SKM-1 (cell line): Measurements from ENCODE around the gene MEG3.

Experiments
- DNase-seq: peaks from one replicate; lab custom pipeline; 2025; ENCODE audit not compliant: unreplicated experiment; lab: John Stamatoyannopoulos, UW

Gene MEG3

DNA sequence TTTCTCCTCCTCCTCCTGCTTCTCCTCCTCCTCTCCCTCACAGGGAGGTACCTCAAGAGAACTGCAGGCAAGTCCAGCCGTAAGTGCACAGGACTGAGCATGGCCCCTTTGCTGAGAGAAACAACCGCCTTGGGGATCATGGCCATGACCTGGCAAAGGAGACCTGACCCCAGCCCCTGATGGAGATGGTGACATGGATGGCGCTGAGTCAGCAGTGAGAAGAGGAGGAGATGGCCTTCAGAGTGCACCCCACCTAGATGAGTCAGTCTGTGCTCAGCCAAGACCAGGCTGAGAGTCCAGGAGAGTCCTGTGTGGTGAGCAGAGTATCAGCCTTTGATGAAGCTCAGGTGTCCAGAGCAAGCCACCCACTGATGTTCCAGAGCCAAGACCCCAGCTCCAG, 36.4 kb downstream of the MEG3 start:
- no peak for DNase-seq

DNA sequence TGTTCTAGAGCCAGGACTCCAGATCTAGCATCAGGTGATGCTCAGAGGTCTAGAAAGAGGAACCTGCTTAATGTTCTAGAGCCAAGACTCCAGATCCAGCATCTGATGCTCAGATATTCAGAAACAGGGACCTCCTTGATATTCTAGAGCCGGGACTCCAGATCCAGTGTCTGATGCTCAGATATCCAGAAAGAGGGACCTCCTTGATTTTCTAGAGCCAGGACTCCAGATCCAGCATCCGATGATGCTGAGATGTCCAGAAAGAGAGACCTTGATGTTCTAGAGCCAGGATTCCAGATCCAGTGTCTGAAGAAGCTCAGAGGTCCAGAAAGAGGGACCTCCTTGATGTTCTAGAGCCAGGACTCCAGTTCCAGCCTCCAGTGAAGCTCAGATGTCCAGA, 36.9 kb downstream of the MEG3 start:
- no peak for DNase-seq

DNA sequence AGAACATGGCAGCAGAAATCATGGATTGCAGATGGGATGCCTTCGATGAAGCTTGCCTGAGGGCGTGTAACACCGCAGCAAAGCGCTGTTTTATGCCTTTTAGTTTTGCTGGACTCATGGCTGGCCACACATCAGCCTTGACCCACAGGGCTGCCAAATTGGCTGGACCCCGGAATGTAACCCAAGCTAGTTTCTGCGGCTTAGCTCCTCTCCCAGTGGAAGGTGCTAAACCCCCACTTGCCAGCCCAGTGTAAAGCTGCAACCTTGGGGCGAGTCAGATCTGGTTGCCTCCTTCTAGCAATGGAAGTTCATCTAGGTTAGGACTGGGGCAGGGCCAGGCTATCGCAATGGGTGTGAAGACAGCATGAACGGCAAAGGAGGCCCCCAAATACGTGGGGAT, 38.3 kb downstream of the MEG3 start:
- no peak for DNase-seq

DNA sequence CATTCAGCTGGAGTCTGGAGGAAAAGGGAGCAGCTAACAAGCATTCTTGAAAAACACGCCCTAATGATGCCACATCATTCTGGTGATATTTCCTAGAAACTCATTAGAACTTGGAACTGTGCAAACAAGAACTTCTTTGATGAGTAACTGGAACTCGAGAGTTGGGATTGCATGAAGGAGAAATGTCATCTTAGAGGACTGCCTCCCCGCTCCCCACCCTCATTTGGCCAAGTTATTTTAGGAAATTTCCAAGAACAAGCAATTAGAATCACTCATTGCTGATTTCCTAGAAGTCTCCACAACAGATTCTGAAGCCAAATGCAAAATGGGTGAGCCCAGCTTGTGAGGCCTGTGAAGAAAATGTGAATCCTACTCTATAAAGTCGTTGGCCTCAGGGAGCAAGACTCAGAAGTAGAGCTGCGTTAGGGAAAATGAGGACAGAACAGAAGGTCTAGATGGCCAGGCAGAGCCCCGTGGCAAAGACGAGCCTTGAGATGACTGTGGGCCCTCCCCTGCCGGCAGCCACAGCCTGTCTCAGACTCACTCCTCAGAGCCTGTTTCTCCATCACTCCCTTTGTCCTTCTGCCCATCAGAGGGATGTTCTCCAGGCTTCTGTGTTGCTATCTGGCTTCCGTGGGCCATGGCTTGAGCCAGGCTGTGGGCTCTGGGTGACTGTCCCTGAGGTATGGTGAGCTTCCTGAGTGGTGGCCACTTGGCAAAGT, 39.2 kb downstream of the MEG3 start:
- DNase-seq: no peak

DNA sequence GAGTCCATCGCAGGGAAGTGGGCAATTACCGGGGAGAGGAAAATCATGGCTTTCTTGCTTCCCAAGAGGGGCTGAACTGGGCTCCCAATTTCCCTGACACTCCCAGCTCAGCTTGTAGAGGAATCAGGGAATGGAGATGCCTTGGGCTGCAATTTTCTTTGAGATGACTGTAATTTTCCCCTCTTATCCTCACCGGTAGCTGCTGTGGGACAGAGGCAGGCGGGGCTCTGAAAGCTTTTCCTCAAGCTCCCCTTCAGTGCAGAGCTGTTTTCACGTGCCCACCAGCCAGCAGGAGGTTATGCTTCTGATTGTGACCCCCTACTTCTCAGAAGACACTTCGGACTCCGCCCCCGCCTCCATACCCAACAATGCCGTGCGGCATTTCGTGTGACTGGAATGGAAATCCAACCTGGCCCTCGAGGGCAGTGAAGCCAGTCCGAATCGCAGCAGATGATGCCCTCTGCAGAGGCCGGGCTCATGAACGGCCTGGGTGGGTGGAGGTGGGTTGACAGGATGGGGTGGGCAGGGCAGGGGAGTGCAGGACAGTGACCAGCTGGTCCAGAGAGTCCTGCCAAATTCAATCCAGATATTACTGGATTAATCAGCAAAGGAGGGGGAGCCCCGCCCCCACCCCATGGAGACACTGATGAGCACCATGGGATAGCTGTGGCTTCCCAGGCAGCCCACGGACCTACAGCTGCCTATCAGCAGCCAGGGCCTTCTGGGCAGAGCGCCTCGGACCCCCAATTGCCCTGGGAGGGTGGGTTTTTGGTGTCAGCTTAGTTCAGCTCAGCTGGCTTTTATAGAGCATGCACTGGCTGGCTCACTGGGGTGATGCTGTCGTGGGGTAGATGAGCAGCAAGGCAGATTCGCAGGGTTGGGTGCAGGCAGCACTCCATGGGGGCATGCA, 40.0 kb downstream of the MEG3 start:
- DNase-seq: no peak

DNA sequence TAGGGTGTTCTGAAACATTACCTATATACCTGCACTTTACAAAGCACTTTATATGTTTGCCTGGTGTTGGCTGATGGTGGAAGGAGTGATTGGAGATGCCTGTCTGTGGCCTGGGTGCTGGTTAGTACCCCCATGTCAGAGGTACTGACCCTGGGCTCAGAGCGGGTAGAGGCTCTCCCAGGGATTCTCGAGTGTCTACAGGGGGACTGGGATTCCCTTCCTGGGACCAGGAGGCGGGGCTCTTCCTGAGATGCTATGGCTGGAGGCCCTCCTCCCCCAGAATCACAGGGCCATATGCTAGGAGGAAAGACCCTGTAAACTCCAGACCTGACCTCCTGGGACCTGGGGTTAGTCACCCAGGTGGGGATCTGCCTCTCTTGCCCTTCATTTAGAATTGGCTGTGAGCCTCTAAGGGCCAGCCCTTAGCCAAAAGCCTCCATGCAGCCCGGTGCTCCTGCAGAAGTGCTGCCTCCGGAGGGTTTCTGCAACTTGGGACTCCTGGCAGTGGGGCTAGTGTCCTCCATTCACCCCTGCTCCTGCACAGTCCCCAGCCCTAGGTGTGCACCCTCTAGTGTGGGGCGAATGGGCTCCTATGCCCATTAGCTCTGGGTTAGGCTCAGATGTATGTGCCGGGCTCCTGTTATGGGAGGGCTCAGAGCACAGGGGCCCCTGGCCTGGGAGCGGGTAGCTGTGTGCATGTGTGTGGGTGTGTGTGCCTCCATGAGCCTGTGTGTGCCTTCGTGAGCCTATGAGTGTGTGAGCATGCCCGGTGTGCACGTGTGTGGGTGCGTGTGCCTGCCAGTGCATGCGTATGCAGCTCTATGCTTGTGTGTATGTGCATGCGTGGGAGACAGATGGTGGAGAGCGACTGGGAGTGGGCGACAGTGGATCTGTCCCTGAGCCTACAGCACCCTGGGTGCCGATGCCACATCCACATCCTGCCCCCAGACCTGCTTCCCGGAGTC, 41.0 kb downstream of the MEG3 start:
- no peak for DNase-seq

DNA sequence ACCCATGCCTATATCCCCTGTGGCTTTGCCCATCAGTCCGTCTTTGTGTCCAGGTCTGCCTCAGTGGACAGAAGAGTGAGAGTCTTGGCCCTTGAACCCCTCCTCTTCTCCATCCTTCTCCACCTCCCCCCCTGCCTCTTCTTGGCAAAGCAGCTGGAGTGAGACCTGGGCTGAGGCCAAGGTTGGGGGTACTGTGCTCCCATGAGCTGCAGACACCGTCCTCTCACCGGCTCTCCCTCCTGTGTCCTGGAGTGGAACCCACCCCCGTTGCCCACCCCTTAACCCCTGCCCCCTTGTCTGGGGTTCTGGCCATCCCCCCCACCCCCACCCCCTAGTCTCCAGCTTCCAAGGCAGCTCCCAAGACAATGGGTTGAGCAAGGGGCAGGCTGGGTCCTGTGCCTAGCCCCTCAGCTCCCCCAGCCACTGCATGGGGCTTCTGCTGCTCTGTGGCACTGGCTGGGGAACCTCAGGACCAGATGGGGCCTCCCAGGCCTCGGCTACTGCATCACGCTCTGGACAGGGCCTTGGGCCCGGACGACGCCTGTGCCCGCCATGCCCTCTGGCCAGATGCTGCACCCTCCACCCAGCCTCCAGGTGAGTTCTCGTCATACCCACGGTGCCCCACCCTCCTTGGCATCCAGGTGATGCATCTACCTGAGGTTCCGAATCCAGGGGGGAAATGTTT, 41.9 kb downstream of the MEG3 start:
- DNase-seq: no peak

DNA sequence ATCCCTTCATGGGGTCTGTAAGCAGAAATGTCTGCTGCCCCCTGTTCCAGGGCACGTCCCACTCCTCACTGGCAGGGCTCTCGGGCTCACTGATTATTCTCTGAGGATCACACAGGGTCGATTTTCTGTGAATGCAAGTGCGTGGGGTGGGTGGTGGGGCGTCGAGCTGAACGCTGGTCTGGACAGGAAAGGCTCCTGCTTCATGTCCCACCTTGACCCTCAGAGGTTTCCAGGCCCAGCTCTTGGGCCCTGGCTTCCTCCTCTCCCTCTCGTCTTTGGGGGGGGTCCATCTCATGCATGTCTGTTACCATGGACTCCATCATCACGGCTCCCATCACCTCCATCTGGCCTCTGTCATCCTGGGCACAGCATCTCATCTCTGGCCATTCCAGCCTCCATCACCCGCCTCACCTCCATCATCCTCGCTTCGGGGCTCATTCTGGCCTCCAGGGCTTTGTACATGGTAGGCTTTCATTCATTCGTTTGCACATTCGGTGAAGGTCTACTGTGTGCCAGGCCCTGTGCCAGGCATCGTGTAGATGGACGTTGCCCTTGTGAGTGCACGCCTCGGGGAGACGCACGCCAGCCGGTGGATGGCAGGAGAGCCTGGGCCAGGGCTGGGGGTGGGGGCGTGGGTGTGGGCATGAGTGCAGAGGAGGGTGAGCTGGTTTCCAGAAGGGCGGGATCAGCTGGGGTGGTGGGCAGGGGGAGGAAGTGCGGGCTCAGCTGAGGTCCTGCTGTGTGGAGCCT, 42.9 kb downstream of the MEG3 start:
- no peak for DNase-seq

DNA sequence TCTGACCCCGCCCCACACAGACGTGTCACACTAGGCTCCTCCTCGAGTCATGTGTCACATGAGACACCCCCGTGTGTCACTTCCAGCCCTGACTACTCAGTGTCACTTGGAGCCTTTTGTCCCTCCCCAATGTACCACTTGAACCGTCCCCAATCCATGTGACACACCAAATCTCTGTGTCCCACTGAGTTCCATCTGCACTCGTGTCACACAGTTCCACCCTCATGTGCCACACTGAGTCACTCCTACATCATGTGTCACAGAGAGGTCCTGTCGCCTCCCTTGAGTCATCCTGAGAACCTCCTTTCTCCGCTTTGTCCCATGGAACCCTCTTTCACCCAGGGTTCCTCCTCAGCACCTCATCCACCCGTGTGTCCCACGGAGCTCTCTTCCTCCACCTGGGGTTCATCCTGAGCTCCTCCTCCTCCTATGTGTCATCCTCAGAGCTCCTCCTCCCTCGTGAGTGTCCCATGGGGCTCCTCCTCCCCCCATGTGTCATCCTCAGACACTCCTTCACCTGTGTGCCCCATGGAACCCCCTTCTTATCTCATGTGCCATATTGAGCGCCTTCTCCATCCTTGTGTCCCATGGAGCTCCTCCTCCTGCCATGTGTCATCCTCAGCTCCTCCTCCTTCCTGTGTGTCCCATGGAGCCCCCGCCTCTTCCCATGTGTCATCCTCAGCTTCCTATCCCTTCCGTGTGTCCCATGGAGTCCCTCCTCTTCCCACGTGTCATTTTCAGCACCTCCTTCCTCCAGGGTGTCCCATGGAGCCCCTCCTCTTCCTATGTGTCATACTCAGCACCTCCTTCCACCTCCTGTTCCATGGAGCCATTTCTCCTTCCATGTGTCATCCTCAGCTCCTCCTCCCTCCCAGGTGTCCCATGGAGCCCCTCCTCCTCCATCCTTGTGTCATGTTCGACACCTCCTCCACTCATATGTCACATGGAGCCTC, 45.6 kb downstream of the MEG3 start:
- no peak for DNase-seq

DNA sequence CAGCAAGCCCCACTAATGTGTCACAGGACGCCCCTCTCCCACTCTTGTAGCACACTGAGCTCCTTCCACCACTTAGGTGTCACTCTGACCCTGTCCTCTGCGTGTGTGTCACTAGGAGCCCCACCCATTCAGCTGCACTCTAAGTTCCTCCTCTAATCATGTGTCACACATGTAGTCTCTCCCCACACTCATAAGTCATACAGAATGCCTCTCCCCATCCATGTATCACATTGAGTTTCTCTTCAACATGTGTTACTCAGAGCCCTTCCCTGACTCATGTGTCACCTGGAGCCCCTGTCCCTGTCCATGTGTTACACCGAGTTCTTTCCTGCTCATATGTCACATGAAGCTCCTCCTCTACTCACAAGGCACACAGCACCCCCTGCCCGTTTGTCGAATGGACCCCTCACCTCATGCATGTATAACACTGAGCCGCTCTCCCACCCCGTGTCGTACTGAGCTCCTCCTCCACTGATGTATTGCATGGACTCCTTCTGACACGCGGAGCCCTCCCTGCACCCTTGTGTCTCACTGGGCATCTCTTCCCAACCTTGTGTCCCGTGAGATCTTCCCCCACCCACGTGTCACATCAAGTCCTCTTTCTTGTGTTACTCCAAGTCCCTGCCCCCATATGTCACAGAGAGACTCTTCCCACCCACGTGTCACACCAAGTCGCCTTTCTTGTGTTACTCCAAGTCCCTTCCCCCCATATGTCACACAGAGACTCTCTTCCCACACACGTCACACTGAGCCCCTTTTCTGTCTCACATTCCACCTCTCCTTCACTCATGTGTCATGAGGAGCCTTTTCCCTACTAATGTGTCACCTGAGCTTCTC, 46.6 kb downstream of the MEG3 start:
- DNase-seq: no peak

DNA sequence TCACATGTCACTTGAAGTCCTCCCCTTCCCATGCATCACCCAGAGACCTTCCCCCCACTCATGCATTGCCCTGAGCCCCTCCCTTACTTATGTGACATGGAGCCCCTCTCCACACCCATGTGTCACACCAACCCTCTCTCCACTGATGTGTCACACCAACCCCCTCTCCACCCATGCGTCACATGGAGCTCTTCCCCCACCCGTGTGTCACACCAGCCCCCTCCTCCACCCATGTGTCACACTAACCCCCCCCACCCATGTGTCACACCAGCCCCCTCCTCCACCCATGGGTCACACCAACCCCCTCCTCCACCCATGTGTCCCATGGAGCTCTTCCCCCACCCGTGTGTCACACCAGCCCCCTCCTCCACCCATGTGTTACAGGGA, 47.2 kb downstream of the MEG3 start:
- DNase-seq: no peak

DNA sequence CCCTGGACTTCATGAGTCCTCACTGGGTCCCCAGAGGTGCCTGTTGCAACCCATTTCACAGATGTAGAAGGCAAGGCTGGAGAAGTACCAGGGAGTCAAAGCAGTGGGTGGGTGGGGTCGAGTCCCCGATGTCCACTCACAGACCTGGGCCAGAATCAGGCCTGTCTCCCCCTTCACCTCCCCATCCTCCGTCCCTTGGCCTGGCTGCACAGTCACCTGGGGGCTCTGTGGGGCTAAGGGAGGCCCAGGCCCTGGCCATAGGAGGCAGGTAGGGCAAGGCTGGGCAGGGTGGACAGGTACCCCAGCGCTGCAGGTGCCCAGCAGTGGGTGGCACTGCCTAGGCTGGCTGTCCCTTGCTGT, 48.1 kb downstream of the MEG3 start:
- DNase-seq: no peak

DNA sequence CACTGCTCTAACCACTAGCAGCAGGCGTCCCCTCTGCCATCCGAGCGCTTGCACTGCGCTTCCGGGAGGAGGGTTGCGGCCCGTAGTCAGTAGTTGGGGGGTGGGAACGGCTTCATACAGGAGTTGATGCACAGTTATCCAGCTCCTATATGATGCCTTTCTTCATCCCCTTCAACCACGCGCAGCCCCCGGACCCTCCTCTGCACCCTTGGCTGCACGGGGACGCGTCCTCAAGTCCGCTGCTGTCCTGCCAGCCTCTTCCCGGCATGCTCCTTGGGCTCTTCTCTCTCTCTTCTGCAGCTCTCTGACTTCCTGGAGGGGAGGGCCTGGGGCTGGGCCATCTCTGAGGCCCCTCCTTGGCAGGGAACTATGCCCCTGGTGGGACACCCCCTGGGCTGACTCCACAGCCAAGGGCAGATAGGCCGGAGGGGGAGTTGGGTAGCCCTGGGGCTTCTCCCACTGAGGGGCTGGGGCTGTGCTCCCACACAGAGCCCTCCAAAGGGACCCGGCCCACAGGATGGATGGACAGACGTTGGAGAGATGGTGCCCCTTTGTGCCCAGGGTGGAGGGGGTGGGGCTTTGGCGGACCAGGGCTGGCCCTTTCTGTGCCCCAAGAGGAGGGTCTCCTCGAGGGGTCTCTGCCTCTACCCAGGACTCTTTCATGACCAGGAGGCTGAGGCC, 48.6 kb downstream of the MEG3 start:
- DNase-seq: no peak

DNA sequence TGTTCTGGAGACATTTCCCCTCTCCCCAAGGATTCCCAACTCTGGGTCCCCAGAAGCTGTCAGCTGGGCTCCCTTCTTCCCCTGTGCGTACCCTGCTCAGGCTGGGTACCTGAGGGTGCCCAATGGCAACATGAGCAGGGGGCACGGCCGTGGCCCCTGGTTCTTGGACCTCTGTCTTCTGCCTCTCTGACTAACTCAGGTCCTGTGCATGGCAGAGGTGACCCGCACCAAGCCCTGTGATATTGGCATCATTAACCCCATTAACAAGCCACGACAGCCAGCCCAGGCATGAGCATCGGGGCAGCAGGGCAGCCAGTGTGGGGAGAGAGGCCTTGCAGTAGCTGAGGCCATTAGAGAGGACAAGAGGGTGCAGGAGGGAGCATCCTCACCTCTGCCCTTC, 49.2 kb downstream of the MEG3 start:
- DNase-seq: no peak

DNA sequence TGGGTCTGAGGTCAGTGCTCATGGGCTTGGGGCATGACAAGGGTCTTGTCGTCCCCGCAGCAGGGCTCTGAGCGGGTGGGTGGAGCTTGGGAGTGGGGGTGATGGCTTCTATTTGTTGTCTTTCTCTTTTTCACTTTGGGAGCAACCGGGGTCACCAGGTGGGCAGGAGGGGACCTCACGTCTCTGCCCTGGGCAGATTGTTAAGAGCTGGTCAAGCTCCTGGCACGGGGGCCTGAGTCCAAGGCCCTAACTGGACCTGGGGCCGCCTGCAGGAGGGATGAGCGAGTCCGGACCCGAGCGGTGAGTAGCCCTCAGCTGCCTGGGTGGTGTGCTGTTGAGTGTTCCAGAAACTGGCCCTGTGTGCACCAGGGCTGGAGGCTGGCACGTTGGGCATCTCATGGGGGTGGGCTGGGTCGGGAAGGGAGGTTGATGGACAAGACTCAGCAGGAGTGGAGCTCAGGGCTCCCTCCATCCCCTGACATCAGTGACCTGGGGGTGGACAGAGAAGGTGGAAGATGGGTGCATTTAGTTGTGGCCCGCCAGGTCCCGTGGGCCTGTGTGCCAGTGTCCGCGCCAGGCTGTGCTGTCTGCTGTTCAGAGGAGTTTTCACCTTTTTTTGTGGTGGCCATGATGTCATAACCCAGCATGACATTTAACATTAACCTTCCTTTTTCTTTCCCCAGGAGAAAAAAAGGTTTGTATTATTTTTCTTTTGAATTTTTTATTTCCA, 50.1 kb downstream of the MEG3 start:
- DNase-seq: no peak

DNA sequence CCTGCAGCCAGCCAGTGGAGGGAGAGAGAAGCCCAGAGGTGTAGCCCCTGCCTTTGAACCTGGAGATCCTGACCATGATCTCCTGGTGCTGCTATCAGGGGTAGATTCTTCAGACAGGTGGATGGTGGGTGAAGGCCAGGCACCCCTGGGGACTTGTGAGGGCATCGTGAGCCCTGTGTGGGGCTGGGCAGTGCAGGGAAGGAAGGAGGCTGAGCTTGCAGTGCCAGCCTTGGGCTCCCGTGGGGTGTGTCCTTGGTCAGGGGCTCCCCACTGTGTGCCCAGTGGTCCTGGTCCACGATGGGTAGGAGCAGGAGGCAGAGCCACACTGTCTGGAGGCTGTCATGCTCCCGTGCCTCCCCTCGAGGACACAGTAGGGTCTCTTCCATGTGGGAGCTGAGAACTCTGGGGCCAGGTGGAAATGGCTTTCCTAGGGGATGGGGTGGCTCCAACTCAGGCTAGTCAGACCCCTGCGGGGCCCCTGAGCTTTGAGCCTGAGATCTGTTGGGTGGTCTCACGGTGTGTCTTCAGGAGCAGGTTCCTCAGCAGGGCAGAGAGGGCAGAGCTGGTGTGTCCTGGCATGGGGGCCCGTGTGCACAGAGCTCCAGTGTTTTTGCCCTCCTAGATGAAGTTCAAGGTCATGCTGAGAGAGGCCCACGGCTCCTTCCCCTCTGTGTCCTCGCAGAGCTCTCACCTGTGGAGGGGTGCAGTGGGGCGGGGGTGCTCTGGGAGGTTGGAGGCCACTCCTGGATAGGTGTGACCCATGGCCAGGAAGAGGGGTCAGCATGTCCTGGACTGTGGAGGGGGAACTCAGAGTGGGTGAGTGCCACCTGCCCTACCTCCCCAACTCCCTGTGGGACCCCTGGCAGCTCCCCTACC, 52.6 kb downstream of the MEG3 start:
- DNase-seq: no peak
